ENCODE results near the gene GALNTL6.
A peak's percentile ranks its signal among the peaks of the same experiment; 100 is the strongest.
"Not testable (repeated sequence)": the region's sequence is repeated elsewhere in the genome, so short reads cannot be mapped to it uniquely, and the experiment has no call there.

The GALNTL6 gene

DNA sequence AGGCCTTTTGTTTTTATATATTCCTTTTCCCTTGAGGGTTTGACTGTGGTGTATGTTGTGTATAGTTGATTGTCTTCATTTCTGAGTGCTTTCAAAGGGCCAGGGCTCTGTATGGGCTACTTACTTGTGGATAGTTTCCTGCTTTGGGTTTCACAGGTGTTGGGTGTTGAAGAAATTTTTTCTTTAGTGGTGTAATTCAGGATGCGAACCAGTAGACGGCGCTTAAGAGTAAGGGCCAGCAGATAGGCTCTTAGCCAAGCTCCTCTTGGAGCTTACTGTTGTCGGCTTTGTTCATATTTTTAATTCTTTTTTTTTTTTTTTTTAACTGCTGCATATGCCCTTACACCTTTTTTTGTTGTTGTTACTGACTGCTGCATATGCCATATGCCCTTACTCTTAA lies 1079.1 kb downstream of the GALNTL6 start:
- peak; percentile 4 for DNase-seq

DNA sequence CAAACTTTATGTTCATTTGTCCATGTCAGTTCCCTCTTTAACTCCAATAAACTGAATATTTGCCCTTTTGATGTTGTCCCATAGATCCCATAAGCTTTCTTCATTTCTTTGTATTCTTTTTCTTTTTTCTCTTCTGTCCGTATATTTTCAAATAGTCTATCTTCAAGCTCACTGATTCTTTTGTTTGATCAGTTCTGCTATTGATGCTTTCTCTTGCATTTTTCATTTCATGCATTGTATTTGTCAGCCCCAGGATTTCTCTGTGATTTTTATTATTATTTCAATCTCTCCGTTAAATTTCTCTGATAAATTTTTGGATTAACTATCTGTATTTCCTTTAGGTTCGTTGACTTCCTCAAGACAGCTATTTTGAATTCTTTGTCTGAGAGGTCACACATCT lies 1082.5 kb downstream of the GALNTL6 start:
- DNase-seq, result no peak

DNA sequence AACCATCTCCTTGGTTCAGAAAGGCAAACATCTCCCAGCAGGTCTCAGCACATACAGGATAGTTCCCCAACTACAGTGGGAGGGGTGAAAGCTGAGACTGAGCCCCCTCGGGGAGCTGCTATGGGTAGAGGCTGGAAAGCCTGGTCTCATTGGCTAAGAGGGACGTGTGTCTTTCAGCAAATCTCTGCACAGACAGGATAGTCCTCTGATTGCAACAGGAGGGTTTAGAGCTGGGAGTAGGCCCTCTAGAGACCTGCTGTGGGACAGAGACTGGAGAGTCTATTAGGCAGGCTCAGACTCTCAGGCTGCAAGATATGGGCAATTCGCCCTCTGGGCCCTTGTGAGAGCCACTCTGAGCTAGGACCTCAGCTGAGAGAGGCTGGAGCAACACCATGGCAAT lies 1083.8 kb downstream of the GALNTL6 start:
- DNase-seq, result no peak

DNA sequence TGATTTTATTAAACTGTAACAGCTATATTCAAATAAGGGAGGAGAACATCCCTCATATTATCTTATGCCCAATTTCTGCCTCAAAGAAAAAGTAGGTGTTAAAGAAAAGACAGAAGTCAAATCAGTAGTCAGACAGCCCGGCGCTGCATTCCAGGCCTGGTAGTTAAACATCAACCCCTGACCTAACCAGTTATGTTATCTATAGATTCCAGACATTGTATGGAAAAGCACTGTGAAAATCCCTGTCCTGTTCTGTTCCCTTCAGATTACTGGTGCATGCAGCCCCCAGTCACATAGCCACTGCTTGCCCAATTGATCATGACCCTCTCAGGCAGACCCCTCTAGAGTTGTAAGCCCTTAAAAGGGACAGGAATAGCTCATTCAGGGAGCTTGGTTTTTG lies 1085.5 kb downstream of the GALNTL6 start:
- DNase-seq, result no peak

DNA sequence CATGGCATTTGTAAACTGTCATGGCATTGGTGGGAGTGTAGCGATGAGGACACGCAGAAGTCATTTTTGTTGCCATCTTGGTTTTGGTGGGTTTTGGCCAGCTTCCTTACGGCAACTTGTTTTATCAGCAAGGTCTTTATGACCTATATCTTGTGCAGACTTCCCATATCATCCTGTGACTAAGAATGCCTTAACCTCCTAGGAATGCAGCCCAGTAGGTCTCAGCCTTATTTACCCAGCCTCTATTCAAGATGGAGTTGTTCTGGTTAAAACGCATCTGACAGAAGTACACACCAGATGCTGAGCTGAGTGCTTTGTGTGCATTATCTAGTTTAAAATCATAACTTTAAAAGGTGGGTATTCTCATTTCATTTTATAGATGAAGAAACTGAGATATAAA lies 1086.7 kb downstream of the GALNTL6 start:
- no peak for DNase-seq

- DNase-seq, result peak; percentile 14
These were observed 1087.7 kb downstream of the GALNTL6 start for GRCh38 chr4:172900900-172901299.

DNA sequence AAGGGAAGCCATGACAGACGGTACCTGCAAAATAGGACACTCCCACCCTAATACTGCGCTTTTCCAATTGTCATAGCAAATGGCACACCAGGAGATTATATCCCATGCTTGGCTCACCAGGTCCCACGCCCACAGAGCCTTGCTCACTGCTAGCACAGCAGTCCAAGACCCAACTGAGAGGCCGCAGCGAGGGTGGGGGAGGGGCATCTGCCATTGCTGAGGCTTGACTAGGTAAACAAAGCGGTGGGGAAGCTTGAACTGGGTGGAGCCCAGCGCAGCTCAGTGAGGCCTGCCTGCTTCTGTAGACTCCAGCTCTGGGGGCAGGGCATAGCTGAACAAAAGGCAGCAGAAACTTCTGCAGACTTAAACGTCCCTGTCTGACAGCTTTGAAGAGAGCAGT lies 1099.3 kb downstream of the GALNTL6 start:
- peak; percentile 11 for DNase-seq

- DNase-seq, result not testable (repeated sequence)
These were observed 1104.2 kb downstream of the GALNTL6 start for GRCh38 chr4:172917403-172917802.

DNA sequence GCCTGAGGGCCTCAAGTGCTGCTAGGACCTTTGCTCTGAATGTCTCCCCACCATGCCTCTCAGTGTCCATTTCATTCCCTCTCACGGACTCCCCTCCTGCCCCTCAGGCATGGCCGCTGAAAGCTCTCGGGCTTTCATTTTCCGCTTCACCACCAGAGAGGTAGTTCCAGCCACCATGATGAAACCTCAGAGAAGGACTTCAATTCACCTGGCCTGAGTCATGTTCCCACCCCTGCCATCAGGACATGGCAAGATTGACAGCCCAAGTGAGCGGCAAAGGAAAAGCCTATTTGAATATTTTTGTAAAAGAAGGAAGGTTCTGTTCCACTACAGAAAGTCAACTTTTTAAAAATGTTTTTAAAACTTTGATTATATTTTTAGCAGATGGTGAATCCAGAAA lies 1106.1 kb downstream of the GALNTL6 start:
- no peak for DNase-seq

DNA sequence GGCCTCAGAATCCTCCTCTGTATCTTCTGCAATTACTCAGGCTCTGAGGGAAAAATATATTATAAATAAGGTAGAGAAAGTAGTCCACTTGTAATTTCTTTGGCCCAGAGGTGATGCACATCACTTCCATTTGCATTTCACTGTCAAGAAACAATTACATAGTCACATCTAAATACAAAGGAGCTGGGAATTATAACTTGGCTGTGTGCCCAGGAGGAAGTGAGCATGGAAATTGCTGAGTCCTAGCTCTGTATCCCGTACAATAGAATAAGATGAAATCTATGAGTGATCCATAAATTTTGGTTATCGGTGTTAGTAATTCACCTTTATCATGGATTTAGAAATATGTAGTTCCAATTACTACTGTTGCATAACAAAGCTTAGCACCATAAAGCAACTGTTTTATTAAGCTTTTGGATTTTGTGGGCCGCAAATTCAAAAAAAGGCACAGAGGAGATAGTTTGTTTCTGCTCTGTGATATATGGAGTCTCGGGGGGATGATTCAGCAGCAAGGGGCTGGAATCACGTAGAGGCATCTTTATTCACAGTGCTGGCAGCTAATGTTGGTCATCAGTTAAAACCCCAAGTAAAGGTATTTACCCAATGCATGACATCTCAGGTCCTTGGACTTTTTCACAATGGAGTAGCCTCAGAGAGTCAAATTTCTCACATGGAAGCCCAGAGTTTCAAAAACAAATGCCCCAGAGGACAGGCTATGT lies 1114.1 kb downstream of the GALNTL6 start:
- DNase-seq, result peak; percentile 78

- no peak for DNase-seq
These were observed 1115.1 kb downstream of the GALNTL6 start for GRCh38 chr4:172928347-172928746.

DNA sequence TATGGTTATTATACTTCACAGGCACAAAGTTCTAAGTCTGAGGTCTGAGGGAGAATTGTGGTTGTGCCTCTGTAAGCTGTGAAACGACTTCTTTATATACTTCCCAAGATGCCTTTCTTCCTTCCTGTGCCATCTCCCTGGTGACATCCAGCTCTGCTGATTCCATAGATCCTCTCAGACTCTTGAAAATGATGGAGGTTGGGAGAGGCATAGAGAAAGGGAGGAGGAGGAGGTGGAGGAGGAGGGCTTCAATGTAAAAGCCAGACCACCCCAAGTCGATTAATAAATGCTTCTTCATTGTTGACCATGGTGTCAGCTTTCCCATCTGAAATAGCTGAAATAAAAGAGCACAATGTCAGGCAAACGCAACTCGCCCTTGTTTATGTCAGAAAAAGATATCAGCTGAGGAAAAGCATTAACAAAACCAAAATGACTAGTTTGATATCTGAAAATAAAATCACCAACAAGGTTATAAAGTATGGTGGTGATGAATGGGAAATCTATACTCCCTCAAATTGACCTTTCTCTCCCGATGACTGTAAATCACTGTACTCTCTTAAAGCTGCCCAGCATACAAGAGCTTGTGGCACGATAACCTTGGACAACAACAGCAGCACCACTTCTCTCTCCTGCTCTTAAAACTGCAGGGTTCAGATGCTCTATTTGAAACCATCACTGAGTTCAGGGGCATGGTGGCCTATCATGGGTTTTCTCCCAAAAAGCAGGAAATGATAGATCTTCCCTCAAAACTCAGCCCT lies 1125.0 kb downstream of the GALNTL6 start:
- no peak for DNase-seq

GRCh38 chr4:172938870-172939269 lies 1125.7 kb downstream of the GALNTL6 start:
- DNase-seq, result no peak

GRCh38 chr4:172942840-172943239 lies 1129.6 kb downstream of the GALNTL6 start:
- no peak for DNase-seq

DNA sequence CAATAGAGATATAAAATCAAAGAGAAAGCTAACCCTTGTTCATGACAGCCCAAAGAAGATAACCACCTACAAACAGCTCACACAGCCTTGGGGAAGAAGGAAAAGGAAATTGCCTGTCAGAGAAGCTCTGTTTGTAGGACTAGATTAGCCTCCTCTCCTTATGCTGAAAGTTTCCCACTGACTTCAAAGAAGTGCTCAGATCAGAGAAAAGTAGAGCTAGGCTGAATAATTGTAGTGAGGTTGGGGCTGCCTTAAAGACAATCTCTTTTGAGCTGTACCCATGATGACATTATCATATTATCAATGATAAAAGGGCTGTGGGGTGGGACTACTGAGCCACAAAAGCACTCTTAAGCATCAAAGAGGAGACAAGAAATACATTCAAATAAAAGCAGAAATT lies 1132.4 kb downstream of the GALNTL6 start:
- DNase-seq, result no peak

- no peak for DNase-seq
These were observed 1133.3 kb downstream of the GALNTL6 start for GRCh38 chr4:172946503-172946902.

DNA sequence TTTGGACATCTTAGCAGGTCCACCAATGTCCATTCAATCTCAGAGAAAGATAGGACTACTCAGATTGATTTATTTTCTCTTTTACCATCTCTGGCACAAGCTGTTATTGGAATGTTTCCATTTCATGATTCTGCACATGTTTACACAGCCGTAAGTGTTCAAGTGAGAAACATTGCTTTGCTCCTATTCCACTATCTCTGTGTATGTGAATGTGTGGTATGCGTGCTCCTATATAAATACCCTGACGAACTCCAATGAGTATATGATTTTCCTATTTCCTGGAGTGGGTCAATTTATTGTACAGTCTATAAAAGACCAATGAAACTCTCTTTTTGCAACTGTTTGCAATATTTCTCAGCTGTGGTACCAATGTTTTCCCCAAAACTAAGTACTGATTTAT lies 1134.4 kb downstream of the GALNTL6 start:
- DNase-seq, result no peak

DNA sequence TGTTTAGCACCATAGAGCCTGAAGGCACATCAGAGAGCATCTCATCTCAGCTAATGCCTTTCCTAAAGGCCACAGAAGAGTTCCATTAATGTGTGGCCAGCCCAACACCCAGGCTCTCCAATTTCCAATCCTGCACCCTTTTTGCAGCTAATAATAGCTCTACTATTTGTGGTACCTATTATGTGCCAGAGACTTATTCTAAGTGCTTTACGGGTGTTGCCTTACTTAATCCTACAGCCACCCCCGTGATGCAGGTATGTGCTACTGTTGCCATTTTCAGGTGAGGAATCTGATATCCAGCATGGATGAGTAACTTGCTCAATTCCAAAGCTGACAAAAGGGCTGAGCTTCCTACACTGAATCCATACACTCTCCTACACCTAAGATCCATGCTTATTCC lies 1137.8 kb downstream of the GALNTL6 start:
- DNase-seq, result peak; percentile 12

GRCh38 chr4:172951679-172952451 lies 1138.7 kb downstream of the GALNTL6 start:
- DNase-seq, result peak; percentile 65

- no peak for DNase-seq
These were observed 1140.8 kb downstream of the GALNTL6 start for GRCh38 chr4:172953896-172954568.

- not testable (repeated sequence) for DNase-seq
These were observed 1143.1 kb downstream of the GALNTL6 start for GRCh38 chr4:172956340-172956739.

DNA sequence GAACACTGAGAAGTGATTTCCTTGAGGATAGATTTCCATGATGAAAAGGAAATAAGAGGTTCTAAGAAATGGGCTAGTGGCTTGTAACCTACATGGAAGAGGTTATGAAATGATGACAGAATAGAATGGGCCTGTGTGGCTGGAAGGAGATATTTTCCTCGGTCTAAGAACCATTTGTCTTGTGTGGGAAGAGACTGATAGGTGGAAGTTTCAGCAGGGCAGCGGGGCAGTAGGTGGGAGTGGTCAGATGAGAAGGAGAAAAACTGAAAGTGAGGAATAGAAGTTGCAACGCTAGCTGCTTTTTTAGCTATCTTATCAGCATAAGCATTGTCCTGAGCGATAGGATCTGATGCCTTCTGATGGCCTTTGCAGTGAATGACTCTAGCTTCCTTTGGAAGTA lies 1144.0 kb downstream of the GALNTL6 start:
- DNase-seq, result no peak
